IPS-18a (cell line): ENCODE measurements around the gene SBSN.

ENCODE experiments used
- H3K27ac ChIP-seq: one replicate; pipeline ENCODE4 v1.5.1; 2013; ENCODE audit warnings: low read length
- H3K27me3 ChIP-seq: one replicate; pipeline ENCODE4 v1.6.1; 2013; ENCODE audit warnings: mild to moderate bottlenecking, low read length; ENCODE audit not compliant: control insufficient read depth, insufficient read depth
- H3K36me3 ChIP-seq: one replicate; pipeline ENCODE4 v1.6.1; 2013; ENCODE audit warnings: low read depth, low read length; ENCODE audit not compliant: control insufficient read depth
- H3K4me1 ChIP-seq: one replicate; pipeline ENCODE4 v1.6.1; 2013; ENCODE audit warnings: low read depth, low read length; ENCODE audit not compliant: control insufficient read depth
- H3K4me3 ChIP-seq: one replicate; pipeline ENCODE4 v1.5.1; 2013; ENCODE audit warnings: low read length
- H3K9ac ChIP-seq: one replicate; pipeline ENCODE4 v1.6.1; 2013; ENCODE audit warnings: mild to moderate bottlenecking, low read length, moderate library complexity
- H3K9me3 ChIP-seq: one replicate; pipeline ENCODE4 v1.6.1; 2013; ENCODE audit warnings: low read depth, low read length; ENCODE audit not compliant: control insufficient read depth

SBSN gene

DNA sequence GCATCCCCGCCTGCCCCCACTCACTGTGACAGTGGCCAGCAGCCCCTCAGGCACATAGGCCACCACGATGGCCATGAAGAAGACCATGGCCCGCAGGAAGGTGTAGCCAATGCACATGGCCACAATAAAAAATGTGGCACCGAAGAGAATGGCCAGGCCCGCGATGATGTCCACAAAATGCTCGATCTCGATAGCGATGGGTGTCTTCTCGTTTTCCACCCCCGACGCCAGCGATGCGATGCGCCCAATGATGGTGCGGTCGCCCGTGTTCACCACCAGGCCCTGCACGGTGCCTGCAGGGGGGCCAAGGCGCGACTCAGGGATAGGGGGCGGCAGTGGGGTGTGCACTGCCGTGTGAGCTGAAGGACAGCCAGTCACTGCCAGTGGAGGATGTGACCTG is 31.7 kb upstream of the SBSN start:
- Histone ChIP-seq H3K9ac (no peak overlapping the region), H3K4me3 (no peak overlapping the region), H3K4me1 (peaks cover 3% of the 10 kb centered on the region), H3K27ac (no peak overlapping the region), H3K9me3 (no peaks in the 10 kb centered on the region), H3K36me3 (no peaks in the 10 kb centered on the region), H3K27me3 (peaks cover 16% of the 10 kb centered on the region)

DNA sequence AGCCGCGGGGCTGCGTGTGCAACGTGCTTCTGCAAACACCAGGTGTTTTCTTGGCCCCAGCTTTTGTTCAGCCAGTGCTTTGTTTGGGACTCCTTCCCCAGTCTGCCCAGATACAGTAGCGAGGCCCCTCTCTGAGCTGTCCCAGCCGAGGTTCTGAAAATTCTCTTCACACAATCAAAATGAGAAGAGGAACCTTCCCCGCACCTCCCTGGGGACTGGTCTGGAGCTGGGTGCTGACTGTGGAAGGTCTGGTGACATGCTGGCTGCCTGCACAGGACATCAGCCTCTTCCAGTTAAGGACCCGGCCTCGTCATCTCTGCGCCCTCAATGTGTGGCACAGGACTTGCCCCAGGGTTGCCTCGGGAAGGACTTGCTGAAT is 31.2 kb upstream of the SBSN start:
- Histone ChIP-seq H3K27me3 (peaks cover 16% of the 10 kb centered on the region), H3K9ac (no peak overlapping the region), H3K4me3 (no peak overlapping the region)

DNA sequence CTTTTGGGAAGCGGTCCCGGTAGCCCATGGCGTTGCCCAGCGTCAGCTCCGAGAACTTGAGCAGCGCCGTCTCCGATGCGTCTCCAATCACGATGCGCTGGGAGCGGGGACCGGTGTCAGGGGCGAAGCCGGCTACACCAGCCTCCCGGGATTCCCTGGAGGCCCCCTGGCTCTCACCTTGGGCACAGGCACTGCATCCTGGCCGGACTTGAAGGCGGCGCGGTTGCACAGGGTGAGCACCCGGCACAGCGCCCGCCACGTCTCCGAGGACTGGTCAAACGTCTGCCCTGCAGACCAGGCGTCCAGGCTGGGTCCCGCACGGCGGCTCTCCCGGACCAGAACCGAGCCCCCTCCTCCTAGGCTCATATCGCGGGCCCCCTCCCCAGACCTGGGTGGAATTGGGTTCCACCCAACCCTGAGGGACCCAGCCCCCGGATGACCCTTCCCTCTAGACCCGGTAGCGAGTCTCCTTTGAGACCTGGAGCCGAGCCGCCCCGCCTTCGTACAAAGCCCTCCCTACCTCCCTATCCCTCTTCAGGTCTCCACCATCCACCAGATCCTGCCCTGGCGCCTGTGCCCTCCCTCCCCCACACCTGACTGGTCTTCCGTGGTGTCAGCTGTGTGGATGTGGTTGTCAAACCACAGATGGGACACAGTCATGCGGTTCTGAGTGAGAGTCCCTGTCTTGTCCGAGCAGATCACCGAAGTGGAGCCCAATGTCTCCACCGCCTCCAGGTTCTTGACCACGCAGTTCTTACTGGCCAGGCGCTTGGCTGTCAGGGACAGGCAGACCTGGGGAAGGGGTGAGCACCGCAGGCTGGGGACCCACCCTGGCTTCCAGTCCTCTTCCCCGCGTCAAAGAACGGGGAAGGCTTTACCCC is 30.5 kb upstream of the SBSN start:
- H3K4me1 ChIP-seq = peaks cover 3% of the 10 kb centered on the region
- peak overlapping the region; percentile 73 for H3K4me3 ChIP-seq
- H3K9ac ChIP-seq = no peak overlapping the region
- peaks cover 16% of the 10 kb centered on the region for H3K27me3 ChIP-seq
- H3K9me3 ChIP-seq = no peaks in the 10 kb centered on the region
- no peak overlapping the region for H3K27ac ChIP-seq
- H3K36me3 ChIP-seq = no peaks in the 10 kb centered on the region

More for the DNA sequence above, 31.2 kb upstream of the SBSN start:
- no peaks in the 10 kb centered on the region for H3K36me3 ChIP-seq
- no peak overlapping the region for H3K27ac ChIP-seq
- peaks cover 3% of the 10 kb centered on the region for H3K4me1 ChIP-seq
- H3K9me3 ChIP-seq = no peaks in the 10 kb centered on the region

DNA sequence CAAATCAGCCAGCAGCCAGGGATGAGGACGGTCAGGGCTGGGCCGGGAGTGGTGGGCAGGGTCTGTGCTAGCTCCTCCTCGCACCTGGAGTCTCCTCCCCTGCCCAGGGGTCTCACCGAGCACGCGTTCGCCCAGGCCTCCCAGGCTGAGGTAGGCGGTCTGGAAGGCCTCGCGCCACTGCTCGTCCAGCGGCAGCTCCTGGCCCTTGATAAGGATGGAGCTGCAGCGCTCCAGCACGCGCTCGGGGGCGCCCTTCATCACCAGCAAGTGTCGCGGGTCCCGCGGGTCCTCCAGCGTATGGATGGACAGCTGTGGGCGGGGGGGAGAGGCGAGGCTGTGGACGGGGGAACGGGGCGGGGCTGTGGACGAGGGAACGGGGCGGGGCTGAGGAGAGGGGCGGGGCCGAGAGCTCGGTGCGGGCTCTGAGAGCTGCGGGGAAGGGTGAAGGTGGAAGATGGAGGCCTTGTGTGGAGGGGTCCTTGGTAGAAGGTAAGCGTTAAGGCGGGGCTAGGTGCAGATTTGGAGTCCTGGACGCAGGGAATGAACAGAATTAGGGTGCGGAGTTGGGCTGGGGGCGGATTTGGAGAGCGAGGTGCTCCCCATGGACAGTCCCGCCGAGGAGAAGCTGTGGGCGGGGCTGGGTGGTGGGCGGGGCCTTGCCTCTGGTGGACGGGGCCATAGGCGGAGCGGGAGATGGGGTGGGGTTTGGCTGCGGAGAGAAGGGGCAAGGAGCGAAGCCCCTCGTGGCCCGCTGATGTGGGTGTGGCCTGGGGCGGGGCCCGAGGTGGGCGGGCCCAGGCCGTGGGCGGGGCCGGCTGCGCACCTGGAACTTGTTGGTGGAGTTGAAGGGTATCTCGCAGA is 29.7 kb upstream of the SBSN start:
- no peaks in the 10 kb centered on the region for H3K36me3 ChIP-seq
- H3K27me3 ChIP-seq = peaks cover 16% of the 10 kb centered on the region
- peak overlapping the region; percentile 22 for H3K9ac ChIP-seq
- H3K4me1 ChIP-seq = peaks cover 3% of the 10 kb centered on the region
- H3K27ac ChIP-seq = no peak overlapping the region
- H3K4me3 ChIP-seq = peak overlapping the region; percentile 73
- H3K9me3 ChIP-seq = no peaks in the 10 kb centered on the region

DNA sequence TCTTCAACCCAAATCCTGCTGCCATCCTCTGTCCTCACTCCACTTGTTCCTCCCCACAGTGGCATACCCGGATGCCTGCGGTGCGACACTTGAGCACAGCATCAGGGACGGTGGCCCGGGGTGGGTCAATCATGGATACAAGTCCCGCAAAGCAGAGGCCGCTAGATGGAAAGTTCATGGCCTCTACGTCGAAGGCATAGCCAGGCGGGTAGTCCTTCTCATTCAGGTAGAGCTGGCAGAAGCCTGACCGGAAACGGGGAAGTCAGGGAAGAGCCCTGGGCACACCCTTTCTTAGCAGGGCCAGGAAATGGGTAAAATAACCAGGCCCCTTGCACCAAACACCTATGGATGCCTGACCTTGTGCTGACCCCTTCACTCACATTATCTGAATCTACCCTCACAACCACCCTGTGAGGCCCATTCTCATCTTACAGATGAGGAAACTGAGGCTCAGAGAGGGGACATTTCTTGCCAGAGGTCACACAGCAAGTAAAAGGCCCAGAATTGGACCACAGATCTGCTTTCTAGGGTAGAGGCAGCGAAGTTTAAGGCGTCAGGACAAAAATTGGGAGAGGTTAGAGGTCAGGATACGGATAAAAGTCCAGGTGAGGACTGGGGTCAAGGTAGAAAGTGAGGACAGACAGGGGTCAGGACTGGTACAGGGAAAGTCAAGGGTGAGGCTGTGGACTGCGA is 28.9 kb upstream of the SBSN start:
- Histone ChIP-seq H3K4me1 (peaks cover 3% of the 10 kb centered on the region), H3K9ac (no peak overlapping the region), H3K36me3 (no peaks in the 10 kb centered on the region), H3K4me3 (peak overlapping the region; percentile 73), H3K27me3 (peaks cover 16% of the 10 kb centered on the region), H3K9me3 (no peaks in the 10 kb centered on the region), H3K27ac (no peak overlapping the region)

DNA sequence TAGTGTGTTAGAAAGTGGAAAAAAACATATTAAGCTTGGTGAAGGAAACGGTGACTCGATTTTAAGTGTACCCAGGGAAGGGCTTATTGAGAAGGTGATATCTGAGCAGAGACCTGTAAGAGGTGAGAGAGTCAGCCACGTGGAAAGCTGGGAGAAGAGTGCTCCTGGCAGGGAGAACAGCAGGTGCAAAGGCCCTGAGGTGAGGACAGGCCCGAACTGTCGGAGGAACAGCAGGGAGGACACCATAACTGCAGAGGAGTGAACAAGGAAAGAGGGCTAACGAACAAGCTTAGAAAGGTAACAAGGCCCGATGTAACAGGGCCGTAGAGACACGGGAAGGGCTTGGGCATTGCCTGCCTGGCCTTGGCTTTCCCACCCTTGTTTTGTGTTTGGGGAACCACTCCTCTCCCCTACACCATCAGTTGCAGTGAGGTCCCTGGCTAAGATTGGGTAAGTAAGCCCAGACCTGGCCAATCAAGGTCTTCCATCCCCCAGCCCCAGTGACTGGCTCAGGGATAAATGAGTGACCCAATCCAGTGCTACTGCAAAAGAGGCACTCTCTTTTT is 28.0 kb upstream of the SBSN start:
- H3K9ac ChIP-seq = no peak overlapping the region
- no peak overlapping the region for H3K4me3 ChIP-seq
- H3K4me1 ChIP-seq = peaks cover 3% of the 10 kb centered on the region
- no peaks in the 10 kb centered on the region for H3K36me3 ChIP-seq
- no peak overlapping the region for H3K27ac ChIP-seq
- peaks cover 16% of the 10 kb centered on the region for H3K27me3 ChIP-seq
- no peaks in the 10 kb centered on the region for H3K9me3 ChIP-seq

DNA sequence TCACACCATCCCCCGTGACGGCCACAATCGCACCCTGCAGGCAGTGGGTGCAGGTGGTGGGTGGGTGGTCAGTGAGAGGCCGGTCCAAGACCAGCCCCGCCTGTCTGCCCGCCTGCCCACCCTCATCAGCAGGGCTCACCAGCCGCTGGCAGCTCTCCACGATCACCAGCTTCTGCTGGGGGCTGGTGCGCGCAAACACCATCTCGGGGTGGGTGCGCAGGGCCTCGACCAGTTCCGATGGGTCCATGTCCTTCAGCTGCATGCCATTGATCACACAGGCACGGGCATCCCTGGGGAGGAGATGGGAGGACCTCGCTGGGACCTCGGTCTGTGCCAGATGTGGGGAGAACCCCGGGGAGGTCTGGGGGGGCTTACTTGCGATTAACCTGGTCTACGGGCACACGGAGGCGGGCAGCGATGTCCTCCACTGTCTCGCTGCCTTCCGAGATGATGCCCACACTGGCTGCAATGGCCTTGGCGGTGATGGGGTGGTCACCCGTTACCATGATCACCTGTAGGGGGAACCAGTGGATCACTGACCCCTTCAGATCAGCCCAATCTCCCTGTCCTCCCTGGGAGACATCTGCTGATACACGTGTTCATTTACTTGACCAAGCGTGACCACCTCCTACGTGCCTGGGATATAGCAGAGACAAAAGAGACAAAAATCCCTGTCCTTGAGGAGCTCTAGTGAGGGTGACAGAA is 27.3 kb upstream of the SBSN start:
- Histone ChIP-seq H3K4me1 (peaks cover 3% of the 10 kb centered on the region), H3K9me3 (no peaks in the 10 kb centered on the region), H3K4me3 (no peak overlapping the region), H3K27me3 (peaks cover 16% of the 10 kb centered on the region), H3K27ac (no peak overlapping the region), H3K9ac (no peak overlapping the region), H3K36me3 (no peaks in the 10 kb centered on the region)

DNA sequence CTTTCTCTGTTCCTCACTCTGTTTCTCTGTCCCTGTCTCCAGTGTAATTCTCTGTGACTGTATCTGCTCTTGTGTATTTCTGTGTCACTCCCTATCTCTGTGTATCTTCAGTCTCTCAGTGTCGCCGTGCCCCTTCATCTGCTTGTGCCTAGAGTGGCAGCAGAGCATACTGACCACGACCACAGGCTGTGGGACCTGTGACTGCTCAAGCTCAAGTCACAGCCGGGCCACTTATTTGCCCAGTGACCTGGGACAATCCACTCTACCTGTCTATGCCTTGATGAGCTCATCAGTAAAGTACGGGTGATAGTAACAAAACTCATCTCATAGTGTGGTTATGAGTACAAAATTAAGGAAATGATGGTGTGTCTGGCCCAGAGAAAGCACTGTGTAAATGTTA is 26.0 kb upstream of the SBSN start:
- Histone ChIP-seq H3K4me3 (no peak overlapping the region), H3K9me3 (no peaks in the 10 kb centered on the region), H3K36me3 (no peaks in the 10 kb centered on the region), H3K4me1 (peaks cover 3% of the 10 kb centered on the region), H3K27ac (no peak overlapping the region), H3K9ac (no peak overlapping the region), H3K27me3 (peaks cover 9% of the 10 kb centered on the region)

DNA sequence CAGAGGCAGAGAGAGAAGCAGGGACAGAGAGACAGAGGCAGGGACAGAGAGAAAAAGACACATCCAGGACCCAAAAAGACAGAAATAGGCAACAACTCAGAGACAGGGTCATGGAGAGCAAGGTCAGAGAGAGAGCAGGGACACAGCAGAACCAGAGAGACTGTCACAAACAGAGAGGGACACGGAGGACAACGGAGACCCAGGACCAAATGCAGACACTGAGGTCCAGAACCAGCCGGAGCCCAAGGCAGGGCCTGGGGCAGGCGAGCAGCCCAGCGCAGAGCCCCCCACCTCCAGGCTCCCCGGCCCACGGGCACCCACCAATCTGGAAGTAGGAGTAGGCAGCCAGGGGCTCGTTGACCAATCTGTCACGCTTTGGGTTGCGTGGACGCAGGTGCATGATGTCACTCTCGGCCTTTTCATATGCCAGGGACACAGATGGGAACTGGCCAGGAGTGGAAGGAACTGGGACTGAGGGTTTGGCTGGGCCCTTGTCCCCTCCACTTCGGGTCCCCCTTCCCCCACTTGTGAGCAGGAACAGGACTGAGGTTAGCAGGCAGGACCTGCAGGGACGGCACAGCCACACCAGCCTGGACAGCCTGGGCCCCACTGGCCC is 25.4 kb upstream of the SBSN start:
- no peak overlapping the region for H3K9ac ChIP-seq
- H3K27me3 ChIP-seq = peaks cover 3% of the 10 kb centered on the region
- H3K4me1 ChIP-seq = peaks cover 3% of the 10 kb centered on the region
- no peaks in the 10 kb centered on the region for H3K9me3 ChIP-seq
- H3K4me3 ChIP-seq = no peak overlapping the region
- H3K27ac ChIP-seq = no peak overlapping the region
- H3K36me3 ChIP-seq = no peaks in the 10 kb centered on the region

DNA sequence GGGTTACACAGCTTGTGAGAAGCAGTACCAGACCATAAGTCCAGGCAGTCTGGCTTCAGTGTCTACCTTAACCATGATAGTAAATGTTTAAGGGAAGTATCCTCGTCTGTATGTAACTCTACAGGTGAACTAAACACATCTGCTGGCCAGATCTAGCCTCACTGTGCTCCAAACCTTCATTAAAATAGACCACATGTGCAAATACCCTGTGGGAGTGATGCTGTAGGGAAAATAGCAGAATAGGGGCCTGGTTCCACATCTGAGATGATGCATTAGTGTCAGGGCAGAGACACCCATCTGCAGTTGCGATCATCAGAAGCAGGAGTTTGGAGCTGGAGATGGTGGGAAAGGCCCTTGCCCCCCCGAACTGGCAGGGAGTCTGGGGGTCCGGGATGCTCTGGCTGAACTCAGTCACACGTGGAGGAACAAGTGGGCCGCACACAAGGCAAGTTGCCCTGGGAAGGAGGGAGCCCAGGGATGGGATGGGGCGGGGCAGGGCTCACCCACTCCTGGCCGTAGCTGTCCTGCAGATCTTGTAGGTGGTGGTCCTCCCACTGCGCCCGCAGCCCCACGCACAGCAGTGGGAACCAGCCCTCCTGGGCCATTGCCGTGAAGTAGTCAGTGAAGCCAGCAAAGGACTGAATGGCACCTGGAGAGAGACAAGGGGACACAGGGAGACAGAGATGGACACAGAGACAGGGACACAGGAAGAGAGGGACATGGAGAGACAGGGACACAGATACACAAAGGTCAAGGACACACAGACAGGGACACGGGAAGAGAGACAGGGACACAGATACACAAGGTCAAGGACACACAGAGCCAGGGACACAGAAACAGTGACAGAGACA is 24.6 kb upstream of the SBSN start:
- Histone ChIP-seq H3K4me1 (peaks cover 3% of the 10 kb centered on the region), H3K27ac (no peak overlapping the region), H3K4me3 (no peak overlapping the region), H3K27me3 (no peaks in the 10 kb centered on the region), H3K36me3 (no peaks in the 10 kb centered on the region), H3K9ac (no peak overlapping the region), H3K9me3 (no peaks in the 10 kb centered on the region)
